ENCODE data around the gene MYBPC1. TPM values are rescaled to one million over a fixed set of nuclear protein-coding genes. Genes with fewer than 3 reads are reported as not detected.

Gene MYBPC1
- total and polyA plus RNA-seq, 9 of the 15 experiments (the other 6 are each of a cell fraction or from before 2014, with no cell fraction given) = not detected

- TF ChIP-seq ZNF655 (CRISPR knock-in tag; IDR thresholded peaks at IDR 0.05) = no peak
- no peak for TF ChIP-seq CEBPG (CRISPR knock-in tag; IDR thresholded peaks at IDR 0.05)
- TF ChIP-seq CEBPG (tag; conservative IDR thresholded peaks at IDR 0.05 in 1 of 2, IDR thresholded peaks at IDR 0.05 in 1 of 2) = no peak
- no peak for TF ChIP-seq SIN3B (IDR thresholded peaks at IDR 0.05; ENCODE audit: low read depth)
- TF ChIP-seq HNRNPK (IDR thresholded peaks at IDR 0.05; ENCODE audit: low read depth, low read length, poor library complexity, severe bottlenecking) = no peak
- no peak for TF ChIP-seq PTBP1 (IDR thresholded peaks at IDR 0.05; ENCODE audit: low read depth, low read length)
- no peak for TF ChIP-seq MXI1 (IDR thresholded peaks at IDR 0.05; ENCODE audit: low read depth, low read length)
- peak; percentile 14 for TF ChIP-seq CCNT2 (IDR thresholded peaks at IDR 0.05; ENCODE audit: borderline replicate concordance, extremely low read depth, insufficient read length, low read depth, low read length)
- TF ChIP-seq CREB5 (CRISPR knock-in tag; IDR thresholded peaks at IDR 0.05) = no peak
- no peak for TF ChIP-seq THAP7 (CRISPR knock-in tag; IDR thresholded peaks at IDR 0.05)
- TF ChIP-seq DDX20 (tag; IDR thresholded peaks at IDR 0.05; ENCODE audit: low read depth) = no peak
- no peak for TF ChIP-seq MBD2 (IDR thresholded peaks at IDR 0.05; ENCODE audit: borderline replicate concordance, low read depth)
- TF ChIP-seq ZNF407 (IDR thresholded peaks at IDR 0.05; ENCODE audit: low read depth) = no peak
Measured at GRCh38 chr12:101697930-101698799, 103.4 kb downstream of the MYBPC1 start (continued).

Data from K562 (cell line).